Nucleus accumbens (tissue), 56 donors: ENCODE results near the gene IL1R2.

Experiments used
- DNase-seq, 56 donors: peaks; one replicate each; lab custom pipeline; 2025; lab: John Stamatoyannopoulos, UW

IL1R2 gene

DNA sequence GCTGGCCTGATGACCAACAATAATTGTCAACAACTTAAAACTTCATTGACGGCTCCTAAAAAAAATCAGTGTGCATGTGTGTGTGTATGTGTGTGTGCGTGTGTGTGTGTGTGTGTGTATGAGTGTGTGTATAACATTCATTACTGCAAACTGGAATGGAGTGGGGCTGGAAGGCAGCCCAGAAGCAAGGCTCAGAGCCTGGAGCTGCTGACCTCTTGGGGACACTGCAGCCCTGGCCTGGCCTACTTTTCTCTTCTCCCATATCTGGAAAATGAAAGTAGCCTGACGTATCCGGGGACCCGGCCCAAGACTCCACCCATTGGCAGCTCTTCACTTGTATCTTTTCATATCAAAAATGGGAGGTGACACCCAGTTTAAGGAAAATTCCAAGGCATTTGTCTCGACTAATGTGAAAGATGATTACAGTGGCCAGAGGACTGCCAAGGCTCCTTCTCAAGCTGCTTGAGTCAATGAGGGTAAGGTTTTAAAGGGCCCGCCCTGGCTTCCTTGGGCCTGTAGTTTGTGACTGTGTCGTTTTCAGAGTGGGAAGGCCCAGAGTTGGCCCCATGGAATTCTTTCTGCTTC, 78.4 kb downstream of the IL1R2 start:
- peak in 6 of 56 donors; percentile 3 to 30 (median 15) for DNase-seq

DNA sequence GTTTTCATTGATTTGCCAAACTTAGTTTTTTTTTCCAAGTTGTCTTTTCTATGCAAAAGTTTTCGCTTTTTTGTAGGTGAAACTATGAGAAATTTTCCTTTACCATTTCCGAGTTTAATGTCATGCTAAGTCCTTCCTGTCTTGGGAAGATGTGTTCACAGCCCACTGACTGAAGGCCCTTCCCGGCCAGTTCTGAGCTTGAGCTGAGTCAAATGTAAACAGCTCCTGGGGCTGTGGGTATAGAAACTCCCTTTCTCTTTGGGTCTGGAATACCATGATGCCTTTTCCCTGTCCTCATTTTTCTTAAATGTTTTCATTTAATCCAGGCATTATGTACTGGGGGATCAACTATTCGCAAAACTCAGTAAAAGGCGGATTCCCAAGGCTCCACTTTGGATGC, 81.0 kb downstream of the IL1R2 start:
- no peak for DNase-seq

DNA sequence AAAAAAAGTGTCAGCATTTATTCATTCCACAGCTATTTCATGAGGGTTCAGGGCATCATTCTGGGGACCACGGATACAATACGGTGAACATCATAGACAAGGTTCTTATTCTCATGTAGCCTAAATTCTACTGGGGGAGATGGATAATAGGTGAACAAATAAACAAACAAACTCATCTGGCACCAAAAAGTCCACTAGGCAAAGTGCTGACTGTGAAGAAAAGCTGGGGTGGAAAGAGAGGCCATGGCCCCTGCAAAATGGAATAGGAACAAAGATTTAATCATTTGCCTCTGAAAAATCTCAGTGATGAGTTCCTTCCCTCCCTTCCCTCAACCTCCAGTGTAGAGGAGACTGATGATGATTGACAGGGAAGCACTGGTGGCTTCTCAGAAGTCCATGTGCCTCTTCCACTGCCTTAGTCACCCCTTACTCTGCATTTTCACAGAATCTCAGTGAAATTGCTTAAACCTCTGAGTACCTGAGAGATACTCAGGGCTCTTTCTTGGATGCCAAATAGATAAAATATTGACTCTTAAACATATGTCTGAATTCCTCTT, 81.5 kb downstream of the IL1R2 start:
- DNase-seq = no peak

GRCh38 chr2:102074152-102074783, 82.5 kb downstream of the IL1R2 start:
- DNase-seq = no peak

DNA sequence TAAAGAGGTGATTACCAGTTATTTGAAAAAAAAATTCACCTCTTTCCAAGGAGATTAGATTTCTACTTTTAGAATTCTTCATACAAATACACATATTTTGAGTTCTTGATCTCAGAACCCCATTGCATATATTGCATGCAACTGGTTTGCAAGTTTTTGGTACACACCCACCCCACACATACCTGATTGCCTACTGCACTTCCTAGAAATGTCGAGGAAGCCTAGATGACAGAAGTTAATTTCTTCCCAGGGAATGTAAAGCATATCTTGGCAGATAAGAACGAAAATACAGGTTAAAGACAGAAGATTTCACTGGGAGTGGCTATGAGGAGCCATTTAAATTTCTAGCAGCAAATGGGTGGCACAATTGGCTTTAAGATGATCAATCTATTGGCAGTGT, 83.7 kb downstream of the IL1R2 start:
- DNase-seq = no peak

GRCh38 chr2:102076512-102076911, 84.8 kb downstream of the IL1R2 start:
- DNase-seq = no peak
